NCI-H345 treated with DMSO at 0.1 percent for 48 hours (cell line): ENCODE measurements around the gene GTF3C5.
"Not testable (repeated sequence)": the region's sequence is repeated elsewhere in the genome, so short reads cannot be mapped to it uniquely, and the experiment has no call there.

Source experiments
- DNase-seq: peaks from one replicate; lab custom pipeline; 2025; ENCODE audit not compliant: unreplicated experiment; lab: John Stamatoyannopoulos, UW

Gene GTF3C5

GRCh38 chr9:133030317-133031129 lies at the start of gene GTF3C5:
Gene GTF3C5, plus strand, starts transcription at chr9:133030997. Its CDS starts 15 bp downstream, at chr9:133031012.
- peak; percentile 99 for DNase-seq

GRCh38 chr9:132982458-132982857 lies 48.3 kb upstream of the GTF3C5 start:
- no peak for DNase-seq

GRCh38 chr9:132983491-132984201 lies 47.2 kb upstream of the GTF3C5 start:
- no peak for DNase-seq

GRCh38 chr9:132984202-132985070 lies 46.4 kb upstream of the GTF3C5 start:
- DNase-seq, result no peak

- DNase-seq, result no peak
These were observed 45.8 kb upstream of the GTF3C5 start for GRCh38 chr9:132985071-132985350.

GRCh38 chr9:132985489-132985888 lies 45.3 kb upstream of the GTF3C5 start:
- DNase-seq, result no peak

GRCh38 chr9:132986114-132986513 lies 44.7 kb upstream of the GTF3C5 start:
- no peak for DNase-seq

GRCh38 chr9:132986640-132987620 lies 43.9 kb upstream of the GTF3C5 start:
- DNase-seq, result no peak

GRCh38 chr9:132988244-132989013 lies 42.4 kb upstream of the GTF3C5 start:
- no peak for DNase-seq

- no peak for DNase-seq
These were observed 41.8 kb upstream of the GTF3C5 start for GRCh38 chr9:132989014-132989310.

- DNase-seq, result no peak
These were observed 41.3 kb upstream of the GTF3C5 start for GRCh38 chr9:132989414-132989996.

- DNase-seq, result not testable (repeated sequence)
These were observed 40.7 kb upstream of the GTF3C5 start for GRCh38 chr9:132989998-132990557.

- DNase-seq, result no peak
These were observed 40.0 kb upstream of the GTF3C5 start for GRCh38 chr9:132990781-132991180.

- DNase-seq, result no peak
These were observed 39.2 kb upstream of the GTF3C5 start for GRCh38 chr9:132991351-132992300.

GRCh38 chr9:132993511-132993939 lies 37.3 kb upstream of the GTF3C5 start:
- DNase-seq, result no peak

GRCh38 chr9:132994410-132995120 lies 36.2 kb upstream of the GTF3C5 start:
- DNase-seq, result no peak

GRCh38 chr9:132995121-132995420 lies 35.7 kb upstream of the GTF3C5 start:
- no peak for DNase-seq

- no peak for DNase-seq
These were observed 34.9 kb upstream of the GTF3C5 start for GRCh38 chr9:132995879-132996278.
